ENCODE data around the gene MKS1. TPM values are rescaled to one million over a fixed set of nuclear protein-coding genes. Genes with fewer than 3 reads are reported as not detected.

The MKS1 gene
- total RNA-seq, 1 donor from 2014 or later, result 16.0 TPM

- peaks cover 12% of the 10 kb centered on the region for H3K27me3 Mint-ChIP-seq
- ATAC-seq (ENCODE audit: low read depth), result no peak
- H3K4me1 Mint-ChIP-seq, result peaks cover 14% of the 10 kb centered on the region
- intact Hi-C loops (cut with micrococcal nuclease), result no loop called here
- peaks cover 2% of the 10 kb centered on the region for H3K36me3 Mint-ChIP-seq (ENCODE audit: low read depth)
- H3K4me3 Mint-ChIP-seq, result no peak overlapping the region
- TF ChIP-seq, protein P1, sequence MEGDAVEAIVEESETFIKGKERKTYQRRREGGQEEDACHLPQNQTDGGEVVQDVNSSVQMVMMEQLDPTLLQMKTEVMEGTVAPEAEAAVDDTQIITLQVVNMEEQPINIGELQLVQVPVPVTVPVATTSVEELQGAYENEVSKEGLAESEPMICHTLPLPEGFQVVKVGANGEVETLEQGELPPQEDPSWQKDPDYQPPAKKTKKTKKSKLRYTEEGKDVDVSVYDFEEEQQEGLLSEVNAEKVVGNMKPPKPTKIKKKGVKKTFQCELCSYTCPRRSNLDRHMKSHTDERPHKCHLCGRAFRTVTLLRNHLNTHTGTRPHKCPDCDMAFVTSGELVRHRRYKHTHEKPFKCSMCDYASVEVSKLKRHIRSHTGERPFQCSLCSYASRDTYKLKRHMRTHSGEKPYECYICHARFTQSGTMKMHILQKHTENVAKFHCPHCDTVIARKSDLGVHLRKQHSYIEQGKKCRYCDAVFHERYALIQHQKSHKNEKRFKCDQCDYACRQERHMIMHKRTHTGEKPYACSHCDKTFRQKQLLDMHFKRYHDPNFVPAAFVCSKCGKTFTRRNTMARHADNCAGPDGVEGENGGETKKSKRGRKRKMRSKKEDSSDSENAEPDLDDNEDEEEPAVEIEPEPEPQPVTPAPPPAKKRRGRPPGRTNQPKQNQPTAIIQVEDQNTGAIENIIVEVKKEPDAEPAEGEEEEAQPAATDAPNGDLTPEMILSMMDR (IDR thresholded peaks at IDR 0.05), result no peak
- H3K9me3 Mint-ChIP-seq, result no peaks in the 10 kb centered on the region
- no peak overlapping the region for H3K27ac Mint-ChIP-seq
- POLR2A ChIA-PET, result no interaction called here
- no peak for DNase-seq
- CTCF ChIA-PET, result no interaction called here
These were observed 5.3 kb upstream of the MKS1 start for GRCh38 chr17:58224315-58224714.

DNA sequence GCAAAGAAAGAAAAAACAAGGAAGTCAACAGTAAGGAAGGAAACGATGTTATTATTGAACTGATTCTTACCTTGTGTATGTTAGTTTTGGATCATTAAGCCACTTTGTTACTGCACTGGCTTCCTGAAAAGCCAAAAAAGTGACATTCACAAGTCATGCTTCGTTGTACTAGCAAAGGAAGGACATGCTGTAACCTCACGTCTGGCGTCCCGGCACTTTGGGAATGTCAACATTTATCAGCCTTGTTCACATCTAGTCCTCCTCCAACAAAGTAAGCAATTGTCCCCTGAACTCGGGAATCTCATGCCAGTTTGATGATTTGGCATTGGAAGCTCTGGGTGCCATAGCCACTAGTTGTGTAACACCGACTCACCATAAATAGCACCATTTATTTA, 731 bp upstream of the MKS1 start:
- DNase-seq (no peak), ATAC-seq (ENCODE audit: low read depth) (no peak)
- ChIA-PET POLR2A (interaction anchor here (0.7 to 3.3 kb wide), 14 partner anchors 10 to 785 kb away, joined by 3 to 19 read pairs (median 6); partner anchors contain the start of genes LPO, MRPS23 and SUPT4H1), CTCF (interaction anchor here (1.4 to 1.9 kb wide), 4 partner anchors 13 to 32 kb away, joined by 3 to 8 read pairs (median 4); no protein-coding TSS in a partner anchor)
- TF ChIP-seq, protein P1 (IDR thresholded peaks at IDR 0.05), result no peak
- no peaks in the 10 kb centered on the region for H3K9me3 Mint-ChIP-seq
- intact Hi-C loops (cut with micrococcal nuclease), result loop anchor here (1.0 to 2.0 kb wide), 7 partner anchors 14 to 935 kb away; partner anchors contain the start of genes MRPS23, PRR11, RNF43 and SKA2
- peaks cover 6% of the 10 kb centered on the region for H3K27me3 Mint-ChIP-seq
- peaks cover 43% of the 10 kb centered on the region for H3K4me1 Mint-ChIP-seq
- H3K27ac Mint-ChIP-seq, result peak overlapping the region; percentile 96
- peak overlapping the region; percentile 91 for H3K4me3 Mint-ChIP-seq
- H3K36me3 Mint-ChIP-seq (ENCODE audit: low read depth), result peaks cover 3% of the 10 kb centered on the region

DNA sequence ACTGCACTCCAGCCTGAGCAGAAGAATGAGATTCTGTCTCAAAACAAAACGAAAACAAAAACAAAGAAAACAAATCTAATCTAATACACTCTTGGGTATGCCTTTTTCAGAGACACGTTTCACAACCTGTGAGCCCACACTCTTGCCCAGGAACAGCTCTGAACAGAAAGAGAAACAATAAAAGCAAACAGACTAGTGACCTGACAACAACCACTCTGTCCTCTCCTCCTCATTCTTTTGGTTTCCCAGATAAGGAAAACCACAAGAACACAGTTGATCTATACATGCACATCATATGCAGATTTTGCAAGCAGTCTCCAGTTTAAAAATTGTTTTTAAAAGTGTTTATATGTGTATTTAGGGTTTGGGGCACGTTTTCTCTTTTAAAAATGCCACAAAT, 1.3 kb downstream of the MKS1 start:
- H3K9me3 Mint-ChIP-seq, result no peaks in the 10 kb centered on the region
- DNase-seq (no peak), ATAC-seq (ENCODE audit: low read depth) (no peak)
- ChIA-PET POLR2A (interaction anchor here (0.6 to 0.7 kb wide), 4 partner anchors 14 to 1484 kb away, joined by 3 to 6 read pairs (median 4); no protein-coding TSS in a partner anchor), CTCF (interaction anchor here (3.0 kb wide), 1 partner anchor 18 kb away, joined by 16 read pairs; no protein-coding TSS in a partner anchor)
- TF ChIP-seq, protein P1 (IDR thresholded peaks at IDR 0.05), result no peak
- H3K27ac Mint-ChIP-seq, result peak overlapping the region; percentile 38
- H3K4me3 Mint-ChIP-seq, result peak overlapping the region; percentile 3
- H3K36me3 Mint-ChIP-seq (ENCODE audit: low read depth), result peaks cover 9% of the 10 kb centered on the region
- peaks cover 43% of the 10 kb centered on the region for H3K4me1 Mint-ChIP-seq
- no peaks in the 10 kb centered on the region for H3K27me3 Mint-ChIP-seq
- intact Hi-C loops (cut with micrococcal nuclease), result loop anchor here (2.0 kb wide), 1 partner anchor 937 kb away; the partner anchor contains the start of genes PRR11 and SKA2

- Mint-ChIP-seq H3K27me3 (no peaks in the 10 kb centered on the region), H3K4me1 (peaks cover 38% of the 10 kb centered on the region), H3K4me3 (no peak overlapping the region), H3K36me3 (ENCODE audit: low read depth) (peaks cover 16% of the 10 kb centered on the region), H3K27ac (peak overlapping the region; percentile 46), H3K9me3 (no peaks in the 10 kb centered on the region)
- ChIA-PET POLR2A (interaction anchor here (1.0 kb wide), 1 partner anchor 416 kb away, joined by 3 read pairs; no protein-coding TSS in a partner anchor), CTCF (interaction anchor here (0.7 to 3.0 kb wide), 5 partner anchors 12 to 34 kb away, joined by 3 to 16 read pairs (median 4); no protein-coding TSS in a partner anchor)
- no peak for ATAC-seq (ENCODE audit: low read depth)
- TF ChIP-seq, protein P1 (IDR thresholded peaks at IDR 0.05), result no peak
- DNase-seq, result no peak
- intact Hi-C loops (cut with micrococcal nuclease), result no loop called here
These were observed 3.4 kb downstream of the MKS1 start for GRCh38 chr17:58215685-58216084.

DNA sequence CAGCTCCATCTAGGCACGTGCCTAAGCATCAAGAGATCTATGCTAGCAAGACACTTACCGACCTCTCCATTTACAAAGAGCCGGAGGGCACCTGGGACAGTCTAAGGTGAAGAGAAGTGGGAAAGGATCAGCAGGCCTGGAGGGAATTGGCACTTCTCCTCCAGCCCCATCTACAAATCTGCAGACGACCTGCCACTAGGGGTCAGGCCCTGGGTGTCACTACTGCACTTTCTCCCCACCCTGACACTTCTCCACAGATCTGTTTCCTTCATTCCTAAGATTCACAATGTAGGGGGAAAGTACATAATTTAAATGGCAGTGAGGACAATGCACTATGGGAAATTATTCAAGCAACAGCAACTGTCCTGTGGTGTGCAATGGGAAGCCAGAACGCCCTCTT, 8.1 kb downstream of the MKS1 start:
- H3K4me1 Mint-ChIP-seq, result peaks cover 3% of the 10 kb centered on the region
- TF ChIP-seq, protein P1 (IDR thresholded peaks at IDR 0.05), result no peak
- POLR2A ChIA-PET, result no interaction called here
- DNase-seq (no peak), ATAC-seq (ENCODE audit: low read depth) (no peak)
- H3K36me3 Mint-ChIP-seq (ENCODE audit: low read depth), result peaks cover 32% of the 10 kb centered on the region
- no peak overlapping the region for H3K27ac Mint-ChIP-seq
- CTCF ChIA-PET, result interaction anchor here (2.2 kb wide), 1 partner anchor 11 kb away, joined by 9 read pairs; no protein-coding TSS in a partner anchor
- intact Hi-C loops (cut with micrococcal nuclease), result no loop called here
- no peaks in the 10 kb centered on the region for H3K27me3 Mint-ChIP-seq
- no peak overlapping the region for H3K4me3 Mint-ChIP-seq
- H3K9me3 Mint-ChIP-seq, result no peaks in the 10 kb centered on the region

Data from activated B cell treated with CpG ODN at 0.5 μM for 24 hours (primary cell).